ENCODE data around the gene STMND1.

- no peak for TF ChIP-seq PAX5 (IDR thresholded peaks at IDR 0.05; ENCODE audit: borderline replicate concordance, low read depth, low read length)
- no peak for TF ChIP-seq BRCA1 (IDR thresholded peaks at IDR 0.05; ENCODE audit: low read depth, low read length)
- TF ChIP-seq USF2 (IDR thresholded peaks at IDR 0.05; ENCODE audit: borderline replicate concordance, low read depth, low read length) = no peak
- TF ChIP-seq CBX3 (IDR thresholded peaks at IDR 0.05; ENCODE audit: borderline replicate concordance, low read depth) = no peak
- TF ChIP-seq, protein P1, sequence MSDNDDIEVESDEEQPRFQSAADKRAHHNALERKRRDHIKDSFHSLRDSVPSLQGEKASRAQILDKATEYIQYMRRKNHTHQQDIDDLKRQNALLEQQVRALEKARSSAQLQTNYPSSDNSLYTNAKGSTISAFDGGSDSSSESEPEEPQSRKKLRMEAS (IDR thresholded peaks at IDR 0.05; ENCODE audit: low read depth, low read length) = no peak
- TF ChIP-seq PML (IDR thresholded peaks at IDR 0.05; ENCODE audit: low read length) = no peak
- TF ChIP-seq SIX5 (IDR thresholded peaks at IDR 0.05; ENCODE audit: low read depth, low read length, severe bottlenecking) = no peak
- TF ChIP-seq ZNF274 (IDR thresholded peaks at IDR 0.05; ENCODE audit: insufficient read depth, insufficient read length) = no peak
- no peak for TF ChIP-seq SPI1 (IDR thresholded peaks at IDR 0.05; ENCODE audit: borderline replicate concordance, insufficient read depth, low read depth, low read length)
- TF ChIP-seq NR2C1 (IDR thresholded peaks at IDR 0.05) = no peak
These were observed 47.2 kb upstream of the STMND1 start for GRCh38 chr6:17054647-17055046.

Measured in GM12878 (cell line).